OCI-LY1 (cell line): Measurements from ENCODE around the gene TSPAN4.

Experiments
- EZH2 ChIP-seq: fragments of 200-600 bp; sonication (generic), shearing (Covaris generic); IDR thresholded peaks from 2 replicates; pipeline ENCODE4 v1.8.0; 2017; ENCODE audit warnings: borderline replicate concordance, mixed run types, mild to moderate bottlenecking, antibody characterized with exemption, low read length, moderate library complexity, mixed read lengths
- TF ChIP-seq, protein P1 (sequence below): fragments of 200-600 bp; sonication (generic), shearing (Covaris generic); IDR thresholded peaks from 2 replicates; pipeline ENCODE4 v1.5.1; 2017; ENCODE audit warnings: mild to moderate bottlenecking, antibody characterized with exemption, low read length, moderate library complexity, mixed read lengths

GRCh38 chr11:900545-900944, 57.9 kb downstream of the TSPAN4 start:
- TF ChIP-seq, protein P1, sequence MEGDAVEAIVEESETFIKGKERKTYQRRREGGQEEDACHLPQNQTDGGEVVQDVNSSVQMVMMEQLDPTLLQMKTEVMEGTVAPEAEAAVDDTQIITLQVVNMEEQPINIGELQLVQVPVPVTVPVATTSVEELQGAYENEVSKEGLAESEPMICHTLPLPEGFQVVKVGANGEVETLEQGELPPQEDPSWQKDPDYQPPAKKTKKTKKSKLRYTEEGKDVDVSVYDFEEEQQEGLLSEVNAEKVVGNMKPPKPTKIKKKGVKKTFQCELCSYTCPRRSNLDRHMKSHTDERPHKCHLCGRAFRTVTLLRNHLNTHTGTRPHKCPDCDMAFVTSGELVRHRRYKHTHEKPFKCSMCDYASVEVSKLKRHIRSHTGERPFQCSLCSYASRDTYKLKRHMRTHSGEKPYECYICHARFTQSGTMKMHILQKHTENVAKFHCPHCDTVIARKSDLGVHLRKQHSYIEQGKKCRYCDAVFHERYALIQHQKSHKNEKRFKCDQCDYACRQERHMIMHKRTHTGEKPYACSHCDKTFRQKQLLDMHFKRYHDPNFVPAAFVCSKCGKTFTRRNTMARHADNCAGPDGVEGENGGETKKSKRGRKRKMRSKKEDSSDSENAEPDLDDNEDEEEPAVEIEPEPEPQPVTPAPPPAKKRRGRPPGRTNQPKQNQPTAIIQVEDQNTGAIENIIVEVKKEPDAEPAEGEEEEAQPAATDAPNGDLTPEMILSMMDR: no peak
- no peak for TF ChIP-seq EZH2
